UCSD-AML1 (cell line): ENCODE results near the gene ITGAV.
"Not testable (repeated sequence)": the region's sequence is repeated elsewhere in the genome, so short reads cannot be mapped to it uniquely, and the experiment has no call there.

Experiments
- DNase-seq: peaks from one replicate; lab custom pipeline; 2025; ENCODE audit not compliant: unreplicated experiment; lab: John Stamatoyannopoulos, UW

Gene ITGAV

GRCh38 chr2:186589612-186590349 is at the start of gene ITGAV:
Gene ITGAV (plus strand): TSS chr2:186590056. CDS start chr2:186590339, 283 bp downstream.
- peak; percentile 94 for DNase-seq

- DNase-seq = no peak
These were observed 48.9 kb upstream of the ITGAV start for GRCh38 chr2:186540941-186541340.

- no peak for DNase-seq
These were observed 47.9 kb upstream of the ITGAV start for GRCh38 chr2:186542002-186542401.

- DNase-seq = no peak
These were observed 46.2 kb upstream of the ITGAV start for GRCh38 chr2:186543561-186544131.

GRCh38 chr2:186544255-186544675 is 45.6 kb upstream of the ITGAV start:
- no peak for DNase-seq

- no peak for DNase-seq
These were observed 43.0 kb upstream of the ITGAV start for GRCh38 chr2:186546846-186547245.

GRCh38 chr2:186551323-186552050 is 38.4 kb upstream of the ITGAV start:
- DNase-seq = no peak

GRCh38 chr2:186554429-186554828 is 35.4 kb upstream of the ITGAV start:
- no peak for DNase-seq

- DNase-seq = no peak
These were observed 34.8 kb upstream of the ITGAV start for GRCh38 chr2:186554850-186555671.

GRCh38 chr2:186558512-186559276 is 31.2 kb upstream of the ITGAV start:
- DNase-seq = no peak

GRCh38 chr2:186559370-186559769 is 30.5 kb upstream of the ITGAV start:
- DNase-seq = no peak

- no peak for DNase-seq
These were observed 30.0 kb upstream of the ITGAV start for GRCh38 chr2:186559848-186560247.

GRCh38 chr2:186560254-186560653 is 29.6 kb upstream of the ITGAV start:
- no peak for DNase-seq

- no peak for DNase-seq
These were observed 28.2 kb upstream of the ITGAV start for GRCh38 chr2:186561467-186562208.

- no peak for DNase-seq
These were observed 27.7 kb upstream of the ITGAV start for GRCh38 chr2:186562209-186562578.

- not testable (repeated sequence) for DNase-seq
These were observed 21.3 kb upstream of the ITGAV start for GRCh38 chr2:186568600-186568999.

- not testable (repeated sequence) for DNase-seq
These were observed 20.7 kb upstream of the ITGAV start for GRCh38 chr2:186569127-186569526.

GRCh38 chr2:186569897-186570296 is 20.0 kb upstream of the ITGAV start:
- no peak for DNase-seq

- peak; percentile 7 for DNase-seq
These were observed 19.3 kb upstream of the ITGAV start for GRCh38 chr2:186570604-186571003.

- DNase-seq = no peak
These were observed 17.2 kb upstream of the ITGAV start for GRCh38 chr2:186572705-186573104.
